H1 (cell line): Measurements from ENCODE around the gene SERPINH1. TPM values are rescaled to one million over a fixed set of nuclear protein-coding genes. Genes with fewer than 3 reads are reported as not detected.

Experiments
- CTCF ChIA-PET: fragments of 300-600 bp; sonication (Branson Sonifier 250); formaldehyde crosslinking; loops from one replicate; lab custom pipeline; 2021; ENCODE audit not compliant: partially characterized antibody; lab: Charles Lee
- POLR2A ChIA-PET: fragments of 300-600 bp; sonication (Branson Sonifier 250); formaldehyde crosslinking; loops from one replicate; lab custom pipeline; 2021; ENCODE audit warnings: inconsistent platforms; ENCODE audit not compliant: partially characterized antibody; lab: Charles Lee
- DNase-seq, 2 experiments: peaks; one replicate each; pipeline versions ENCODE4 v3.0.0 to v3.0.0-alpha.2; 2010 to 2022; ENCODE audit warnings: low spot score in 2 of 2, low read depth in 1 of 2, mixed read lengths in 1 of 2
- FAIRE-seq: peaks from 2 replicates; lab custom pipeline; 2011; peaks lifted over from hg19 to GRCh38; lab: Jason Lieb, UNC
- H2AFZ ChIP-seq: 2 replicates; pipeline ENCODE4 v1.8.1; 2012; ENCODE audit warnings: low read length, inconsistent platforms
- H2AK5ac ChIP-seq: 2 replicates; pipeline ENCODE4 v1.6.1; 2013; ENCODE audit warnings: low read depth, low read length
- H2BK120ac ChIP-seq: replicated peaks from 2 replicates; pipeline ENCODE3; 2013; ENCODE audit warnings: low read depth, low read length, inconsistent platforms
- H2BK12ac ChIP-seq: 2 replicates; pipeline ENCODE4 v1.6.1; 2013; ENCODE audit warnings: low read depth, low read length
- H2BK15ac ChIP-seq: 2 replicates; pipeline ENCODE4 v1.6.1; 2013; ENCODE audit warnings: low read length
- H2BK20ac ChIP-seq: 2 replicates; pipeline ENCODE4 v1.6.1; 2013; ENCODE audit warnings: low read length
- H2BK5ac ChIP-seq: 2 replicates; pipeline ENCODE4 v1.6.1; 2013; ENCODE audit warnings: low read depth, low read length
- H3K14ac ChIP-seq: 2 replicates; pipeline ENCODE4 v1.6.1; 2013; ENCODE audit warnings: inconsistent platforms; ENCODE audit not compliant: insufficient read length
- H3K18ac ChIP-seq: 2 replicates; pipeline ENCODE4 v1.6.1; 2013; ENCODE audit warnings: low read length; ENCODE audit errors: extremely low read depth
- H3K23ac ChIP-seq: 2 replicates; pipeline ENCODE4 v1.6.1; 2013; ENCODE audit warnings: inconsistent platforms; ENCODE audit not compliant: insufficient read length
- H3K23me2 ChIP-seq: 2 replicates; pipeline ENCODE4 v1.6.1; 2013; ENCODE audit warnings: low read depth, low read length
- H3K27ac ChIP-seq: 2 replicates; pipeline ENCODE4 v1.6.1; 2011; ENCODE audit warnings: low read depth, low read length, inconsistent platforms
- H3K27me3 ChIP-seq, 4 experiments: replicated peaks in 1 of 4; 1 replicate in 1 of 4; 2 replicates in 3 of 4; pipeline versions ENCODE4 v1.6.1 to v1.8.1; 2011 to 2013; ENCODE audit warnings: low read length in 3 of 4, mild to moderate bottlenecking in 3 of 4, inconsistent platforms in 2 of 4, mixed read lengths in 2 of 4, moderate library complexity in 1 of 4; ENCODE audit not compliant: control insufficient read depth in 3 of 4, insufficient read depth in 3 of 4; ENCODE audit errors: extremely low read depth in 1 of 4
- H3K36me3 ChIP-seq, 4 experiments: 2 replicates each; pipeline versions ENCODE4 v1.6.1 to v1.8.1; 2011 to 2013; ENCODE audit warnings: mild to moderate bottlenecking in 4 of 4, low read length in 3 of 4, moderate library complexity in 2 of 4, control low read depth in 1 of 4, inconsistent platforms in 1 of 4; ENCODE audit not compliant: insufficient read depth in 4 of 4, control insufficient read depth in 2 of 4
- H3K4ac ChIP-seq: replicated peaks from 2 replicates; pipeline ENCODE3; 2013; ENCODE audit warnings: low read length, low read depth, mixed read lengths, inconsistent platforms; ENCODE audit not compliant: insufficient read length
- H3K4me1 ChIP-seq, 4 experiments: replicated peaks in 1 of 4; 1 replicate in 1 of 4; 2 replicates in 3 of 4; pipeline versions ENCODE4 v1.6.1 to v1.8.1; 2011 to 2013; ENCODE audit warnings: low read length in 3 of 4, inconsistent platforms in 2 of 4, mixed read lengths in 1 of 4; ENCODE audit not compliant: insufficient read depth in 4 of 4, control insufficient read depth in 3 of 4
- H3K4me2 ChIP-seq, 2 experiments: 2 replicates each; pipeline versions ENCODE4 v1.6.1 to v1.8.1; 2011 to 2013; ENCODE audit warnings: low read depth in 2 of 2, low read length in 2 of 2, control low read depth in 1 of 2, inconsistent platforms in 1 of 2, mild to moderate bottlenecking in 1 of 2; ENCODE audit not compliant: insufficient read depth in 1 of 2
- H3K4me3 ChIP-seq, 4 experiments: fragments of 200-600, 300-600 bp in 1 of 4; sonication (generic), shearing (Covaris generic), sonication (Bioruptor Twin) in 1 of 4; 2 replicates each; pipeline versions ENCODE4 v1.5.1 to v1.8.1; 2011 to 2016; ENCODE audit warnings: low read length in 4 of 4, low read depth in 3 of 4, control low read depth in 2 of 4, inconsistent platforms in 2 of 4, mild to moderate bottlenecking in 2 of 4, mixed read lengths in 1 of 4, moderate library complexity in 1 of 4; ENCODE audit not compliant: insufficient read depth in 2 of 4; ENCODE audit errors: extremely low read depth in 1 of 4
- H3K56ac ChIP-seq: replicated peaks from 2 replicates; pipeline ENCODE3; 2013; ENCODE audit warnings: low read depth, mild to moderate bottlenecking, mixed read lengths, low read length, inconsistent platforms; ENCODE audit not compliant: insufficient read length
- H3K79me1 ChIP-seq: 2 replicates; pipeline ENCODE4 v1.6.1; 2013; ENCODE audit warnings: low read depth, low read length, control low read depth
- H3K79me2 ChIP-seq, 2 experiments: 2 replicates each; pipeline versions ENCODE4 v1.6.1 to v1.8.1; 2012 to 2013; ENCODE audit warnings: low read length in 2 of 2, mild to moderate bottlenecking in 2 of 2, inconsistent platforms in 1 of 2; ENCODE audit not compliant: insufficient read depth in 2 of 2, control insufficient read depth in 1 of 2
- H3K9ac ChIP-seq, 4 experiments: replicated peaks in 1 of 4; 1 replicate in 1 of 4; 2 replicates in 3 of 4; pipeline versions ENCODE4 v1.6.1 to v1.8.1; 2011 to 2013; ENCODE audit warnings: low read depth in 3 of 4, low read length in 3 of 4, control low read depth in 2 of 4, mild to moderate bottlenecking in 2 of 4, moderate library complexity in 2 of 4, inconsistent platforms in 1 of 4; ENCODE audit errors: extremely low read depth in 1 of 4
- H3K9me3 ChIP-seq, 2 experiments: 2 replicates each; pipeline versions ENCODE4 v1.6.1 to v1.8.1; 2012 to 2013; ENCODE audit warnings: mild to moderate bottlenecking in 2 of 2, moderate library complexity in 2 of 2, control low read depth in 1 of 2, inconsistent platforms in 1 of 2, low read depth in 1 of 2, low read length in 1 of 2, mixed read lengths in 1 of 2; ENCODE audit not compliant: insufficient read depth in 2 of 2
- H4K20me1 ChIP-seq, 2 experiments: replicated peaks in 1 of 2; 2 replicates each; pipeline versions ENCODE3 to v1.8.1; 2011 to 2013; ENCODE audit warnings: inconsistent platforms in 2 of 2, low read length in 2 of 2, mild to moderate bottlenecking in 1 of 2; ENCODE audit not compliant: insufficient read depth in 2 of 2, control insufficient read depth in 1 of 2
- H4K5ac ChIP-seq: 2 replicates; pipeline ENCODE4 v1.6.1; 2013; ENCODE audit warnings: low read length, low read depth, mixed read lengths, inconsistent platforms; ENCODE audit not compliant: insufficient read length
- H4K8ac ChIP-seq: 2 replicates; pipeline ENCODE4 v1.8.0; 2013; ENCODE audit warnings: mild to moderate bottlenecking, moderate library complexity, low read length, inconsistent platforms; ENCODE audit not compliant: insufficient read depth; ENCODE audit errors: extremely low read depth
- H4K91ac ChIP-seq: replicated peaks from 2 replicates; pipeline ENCODE3; 2013; ENCODE audit warnings: low read length, mixed read lengths, inconsistent platforms; ENCODE audit not compliant: insufficient read length
- ASH2L ChIP-seq: fragments of 200-600, 300-600 bp; sonication (generic); IDR thresholded peaks from one replicate; pipeline ENCODE4 v1.7.1; 2017; ENCODE audit warnings: low read length
- GTF2F1 ChIP-seq: IDR thresholded peaks from 2 replicates; pipeline ENCODE4 v1.6.1; 2012; ENCODE audit warnings: low read depth, low read length, improper control_type of control experiment, borderline replicate concordance
- HDAC6 ChIP-seq: IDR thresholded peaks from one replicate; pipeline ENCODE4 v1.7.1; 2012; ENCODE audit warnings: low read depth, mild to moderate bottlenecking, inconsistent platforms, low read length, moderate library complexity
- MAX ChIP-seq: IDR thresholded peaks from 2 replicates; pipeline ENCODE4 v1.6.1; 2012; ENCODE audit warnings: inconsistent platforms
- POLR2A ChIP-seq, 2 experiments: IDR thresholded peaks; 1 replicate in 1 of 2; 2 replicates in 1 of 2; pipeline ENCODE4 v1.6.1; 2011; ENCODE audit warnings: low read depth in 2 of 2, low read length in 2 of 2, mild to moderate bottlenecking in 2 of 2; ENCODE audit errors: control extremely low read depth in 1 of 2
- RBBP5 ChIP-seq: IDR thresholded peaks from 2 replicates; pipeline ENCODE4 v1.7.1; 2012; ENCODE audit warnings: low read depth, mild to moderate bottlenecking, inconsistent platforms, low read length, moderate library complexity, borderline replicate concordance
- SIX5 ChIP-seq: IDR thresholded peaks from 2 replicates; pipeline ENCODE4 v1.6.1; 2011; ENCODE audit warnings: mild to moderate bottlenecking, low read depth, low read length
- USF2 ChIP-seq: IDR thresholded peaks from 2 replicates; pipeline ENCODE4 v1.6.1; 2011; ENCODE audit warnings: low read length, improper control_type of control experiment
- WGBS, 2 experiments: shearing (Covaris generic) in 1 of 2; methylation state at CpG; one replicate each; pipeline versions ENCODE4 v1.1.6 to v1.1.7; 2013 to 2015; ENCODE audit warnings: low lambda C conversion rate in 2 of 2, mixed read lengths in 2 of 2, inconsistent platforms in 1 of 2, low coverage in 1 of 2, missing lambda C conversion rate in 1 of 2; ENCODE audit not compliant: insufficient replicate concordance in 2 of 2, insufficient coverage in 1 of 2, insufficient read length in 1 of 2; ENCODE audit errors: extremely low coverage in 1 of 2, missing lambda C conversion rate in 1 of 2; 5-methylcytosine and 5-hydroxymethylcytosine counted together
- polyA plus RNA-seq, 7 experiments: library from polyadenylated mRNA; depleted of rRNA in 3 of 7; stranded (reverse) in 5 of 7; unstranded in 2 of 7; fragments of >200 nt in 5 of 7; fragments of 200-250 nt in 2 of 7; gene quantifications; 1 replicate in 5 of 7; 2 replicates in 1 of 7; 4 replicates in 1 of 7; pipeline versions ENCODE4 v1.2.1 to v1.2.3, GENCODE V29; 2011 to 2013; ENCODE audit warnings: missing spikeins in 2 of 7, mixed read lengths in 2 of 7
- total RNA-seq: library from RNA; stranded (reverse); fragmentation: NEBNext Ultra II Directional; extraction: Animal tissue kit (Norgen Biotek cat#: 25700); gene quantifications from 2 replicates; pipeline ENCODE4 v1.2.1, GENCODE V29; 2021

The SERPINH1 gene
- total and polyA plus RNA-seq, 2 of the 8 experiments (the other 6 are each of a cell fraction or from before 2014, with no cell fraction given) = 420 to 621 TPM

DNA sequence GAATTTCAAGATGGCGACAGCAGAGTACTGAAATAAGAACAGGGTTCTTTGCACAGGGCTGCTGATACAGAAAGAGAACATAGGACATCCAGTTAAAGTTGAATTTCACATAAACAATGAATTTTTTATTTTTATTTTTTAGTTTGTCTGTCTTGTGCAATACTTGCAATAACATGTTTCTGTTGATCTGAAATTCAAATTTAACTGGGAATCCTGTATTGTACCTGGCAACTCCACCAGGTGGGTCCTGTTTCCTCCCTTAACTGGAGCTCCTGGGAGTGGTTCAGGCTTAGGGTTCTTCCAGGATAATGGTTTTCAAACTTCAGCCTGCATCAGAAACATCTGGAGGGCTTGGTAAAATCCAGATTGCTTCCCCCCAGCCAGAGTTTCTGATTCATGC, 14.9 kb upstream of the SERPINH1 start:
- Histone ChIP-seq H4K8ac (no peak overlapping the region), H2BK15ac (no peak overlapping the region), H3K4ac (no peak overlapping the region), H2BK5ac (no peak overlapping the region), H2BK20ac (no peak overlapping the region), H3K23ac (no peak overlapping the region), H3K79me1 (no peaks in the 10 kb centered on the region), H3K14ac (no peak overlapping the region), H3K79me2 (no peaks in the 10 kb centered on the region), H3K27me3 (no peaks in the 10 kb centered on the region; a peak in 1 of 7 replicates), H2AFZ (no peak overlapping the region), H3K56ac (no peak overlapping the region), H4K20me1 (no peaks in the 10 kb centered on the region), H3K9ac (no peak overlapping the region), H2BK12ac (no peak overlapping the region), H3K9me3 (0 out of 4 replicates have a peak, but pooled peaks cover 0 to 2% of the 10 kb centered on the region in 2 experiments), H3K4me2 (no peak overlapping the region), H4K91ac (no peak overlapping the region), H2BK120ac (no peak overlapping the region), H2AK5ac (no peak overlapping the region), H4K5ac (no peak overlapping the region), H3K27ac (no peak overlapping the region), H3K23me2 (no peaks in the 10 kb centered on the region), H3K4me1 (peaks cover 0 to 4% (median 2%) of the 10 kb centered on the region in 4 experiments; a peak in 4 of 7 replicates), H3K18ac (no peak overlapping the region), H3K36me3 (no peaks in the 10 kb centered on the region), H3K4me3 (no peak overlapping the region)
- no peak for FAIRE-seq
- TF ChIP-seq HDAC6 = no peak
- no peak for TF ChIP-seq GTF2F1
- TF ChIP-seq USF2 = no peak
- no peak for TF ChIP-seq RBBP5
- no peak for TF ChIP-seq MAX
- TF ChIP-seq POLR2A (IDR thresholded peaks at IDR 0.05; ENCODE audit: control extremely low read depth in 1 of 2, low read depth in 2 of 2, low read length in 2 of 2) = no peak
- no peak for TF ChIP-seq ASH2L
- no peak for TF ChIP-seq SIX5
- ChIA-PET CTCF (interaction anchor here (0.6 to 5.5 kb wide), 28 partner anchors 8 to 1574 kb away, joined by 3 to 90 read pairs (median 6); no protein-coding TSS in a partner anchor), POLR2A (interaction anchor here (0.6 to 6.0 kb wide), 8 partner anchors 8 to 146 kb away, joined by 3 to 104 read pairs (median 6); partner anchors contain the start of genes GDPD5 and SERPINH1)
- 75% methylated on average over 1 of the region's 1 CpG; no CpG with 5 or more reads in 1 of the 2 experiments for WGBS, 2 experiments
- no peak for DNase-seq
